Stimulated activated CD4-positive, alpha-beta T cell treated with anti-CD3 and anti-CD28 coated beads, Interleukin-4, amount 100 ng/mL, for 1 hour (primary cell): Measurements from ENCODE around the gene FOXA3.
A peak's percentile ranks its signal among the peaks of the same experiment; 100 is the strongest.

Source experiments
- DNase-seq: peaks from one replicate; pipeline ENCODE4 v3.0.0-alpha.2; 2020

Gene FOXA3

GRCh38 chr19:45897261-45897812, 33.2 kb downstream of the FOXA3 start:
- DNase-seq, result no peak

- DNase-seq, result no peak
Observed at GRCh38 chr19:45899253-45899652, 35.1 kb downstream of the FOXA3 start.

DNA sequence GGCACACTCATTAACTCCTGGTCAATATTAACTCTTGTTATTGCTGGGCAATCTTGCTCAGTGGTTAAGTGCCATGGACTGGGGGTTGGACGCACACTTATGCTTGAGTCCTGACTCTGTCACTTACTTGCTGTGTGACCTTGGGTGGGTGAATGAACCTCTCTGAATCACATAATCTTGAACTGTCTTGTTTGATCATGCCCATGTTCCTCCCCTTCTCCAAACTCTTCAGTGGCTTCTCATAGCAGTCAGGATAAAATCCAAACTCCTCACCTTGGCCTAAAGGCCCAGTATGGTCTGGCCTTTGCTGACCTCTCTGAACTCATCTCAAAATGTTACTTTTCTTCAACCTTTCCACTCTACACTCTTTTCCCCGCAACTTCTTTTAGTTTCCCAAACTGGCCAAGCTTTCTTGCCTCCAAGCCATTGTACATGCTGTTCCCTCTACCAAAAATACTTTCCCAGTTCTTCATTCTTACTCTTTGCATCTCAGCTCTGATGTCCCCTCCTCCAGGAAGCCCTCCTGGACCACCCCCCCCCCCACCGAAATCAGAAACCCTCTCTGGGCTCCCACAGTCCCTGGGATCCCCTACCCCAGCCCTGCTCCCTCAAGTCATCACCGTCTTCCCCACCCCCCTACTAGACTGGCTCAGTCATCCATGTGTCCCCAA, 35.9 kb downstream of the FOXA3 start:
- DNase-seq, result no peak

- no peak for DNase-seq
Observed at GRCh38 chr19:45900738-45901431, 36.8 kb downstream of the FOXA3 start.

DNA sequence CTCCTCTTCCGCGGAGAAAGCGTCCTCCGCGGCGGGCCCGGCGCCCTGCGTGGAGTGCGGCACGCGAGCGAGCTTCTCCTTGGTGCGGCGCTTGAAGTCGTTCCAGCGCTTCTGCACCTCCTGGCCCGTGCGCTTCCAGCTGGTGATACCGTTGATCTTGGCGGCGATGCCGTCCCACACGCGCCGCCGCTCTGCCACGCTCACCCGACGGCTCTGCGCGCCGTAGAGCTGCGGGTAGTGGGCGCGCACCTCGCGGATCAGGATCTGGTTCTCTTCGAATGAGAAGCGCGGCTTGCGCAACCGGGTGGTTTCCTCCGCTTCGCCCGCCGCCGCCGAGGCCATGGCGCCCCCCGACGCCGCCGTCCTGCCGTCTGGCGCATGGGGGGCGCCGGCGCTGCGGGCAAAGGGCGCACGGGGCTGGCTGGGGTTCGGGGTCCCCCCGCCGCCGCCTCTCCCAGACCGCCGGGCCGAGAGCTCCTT, 37.3 kb downstream of the FOXA3 start:
- peak; percentile 44 for DNase-seq

DNA sequence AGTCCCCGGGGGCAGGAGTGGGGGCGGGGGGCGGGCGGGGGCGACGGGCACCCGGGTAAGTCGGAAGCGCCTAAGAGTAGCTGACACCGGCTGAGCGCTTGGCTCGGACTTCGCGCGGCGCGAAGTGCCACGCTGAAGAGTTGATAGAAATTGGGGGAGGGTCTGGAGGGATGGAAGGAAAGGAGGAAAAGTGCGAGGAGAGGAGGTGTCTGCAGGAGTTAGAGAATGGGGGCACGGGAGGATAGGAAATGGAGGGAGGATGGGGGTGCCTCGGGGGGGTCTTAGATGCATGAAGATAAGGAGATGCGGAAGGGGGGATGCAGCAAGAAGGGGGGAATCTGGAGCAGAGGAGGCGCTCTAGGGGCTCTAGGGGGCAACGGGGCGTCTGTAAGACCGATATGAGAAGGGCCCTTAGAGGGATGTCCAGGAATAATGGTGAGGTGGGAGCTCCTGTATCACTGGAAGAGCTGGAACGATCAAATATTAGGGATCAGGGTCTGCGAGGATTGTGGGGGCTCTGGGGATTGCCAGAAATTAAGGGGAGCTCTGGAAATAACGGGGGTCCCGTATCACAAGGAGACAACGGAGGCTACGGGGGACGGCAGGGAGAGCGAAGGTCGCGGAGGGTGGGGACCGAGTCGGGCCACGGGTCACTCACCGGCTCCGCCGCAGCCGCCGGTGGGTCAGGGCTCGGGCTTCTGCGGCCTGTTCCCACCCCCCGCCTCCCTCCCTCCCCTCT, 38.0 kb downstream of the FOXA3 start, which contains the start of gene MYPOP:
MYPOP (minus strand) TSS at position 702 of the 739 bp plus-strand sequence. CDS start 840 bp downstream, outside the sequence.
- DNase-seq, result peak; percentile 11

DNA sequence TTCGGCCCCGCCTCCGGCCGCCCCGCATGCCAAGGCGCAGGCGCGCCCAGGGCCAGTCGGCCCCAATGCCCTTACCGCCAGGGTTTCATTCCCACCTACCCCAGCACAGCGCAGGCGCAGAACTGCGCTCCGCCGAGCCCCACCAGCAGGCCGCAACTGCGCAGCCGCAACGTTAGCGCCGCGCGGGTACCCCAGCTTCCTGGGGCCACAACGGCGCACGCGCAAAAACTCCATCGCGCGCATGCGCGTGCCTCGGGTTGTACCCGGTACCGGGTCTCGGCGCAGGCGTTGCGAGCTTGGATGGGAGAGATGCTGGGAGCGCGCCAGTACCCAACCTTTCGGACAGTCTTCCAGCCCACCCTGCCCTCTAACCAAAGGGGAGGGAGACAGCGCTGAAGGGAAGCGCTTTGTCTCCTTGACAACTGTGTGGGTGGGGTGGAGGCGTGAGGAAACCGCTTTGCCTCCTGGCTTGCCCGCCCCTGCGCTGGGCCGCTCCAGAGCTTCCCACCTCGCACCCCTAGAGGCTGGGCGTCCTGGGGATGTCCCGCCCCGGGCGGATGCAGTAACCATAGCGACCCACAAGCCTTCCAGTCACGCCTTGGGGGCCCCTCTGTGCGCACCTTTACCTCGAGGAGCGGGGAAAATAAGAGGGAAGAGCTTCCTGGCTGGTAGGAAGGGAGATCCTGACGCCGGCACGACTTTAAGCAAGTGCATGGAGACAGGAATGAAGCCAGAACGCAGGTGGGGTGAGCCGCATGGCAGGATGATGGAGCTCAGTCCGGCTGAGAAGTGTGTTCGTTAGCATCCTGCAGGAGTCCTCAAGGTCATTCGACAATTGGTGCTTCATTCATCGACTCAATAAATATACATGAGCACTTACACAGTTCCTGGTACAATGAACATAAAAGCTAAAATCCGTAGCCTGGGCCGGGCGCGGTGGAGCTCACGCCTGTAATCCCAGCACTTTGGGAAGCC, 38.8 kb downstream of the FOXA3 start:
- peak; percentile 100 for DNase-seq

DNA sequence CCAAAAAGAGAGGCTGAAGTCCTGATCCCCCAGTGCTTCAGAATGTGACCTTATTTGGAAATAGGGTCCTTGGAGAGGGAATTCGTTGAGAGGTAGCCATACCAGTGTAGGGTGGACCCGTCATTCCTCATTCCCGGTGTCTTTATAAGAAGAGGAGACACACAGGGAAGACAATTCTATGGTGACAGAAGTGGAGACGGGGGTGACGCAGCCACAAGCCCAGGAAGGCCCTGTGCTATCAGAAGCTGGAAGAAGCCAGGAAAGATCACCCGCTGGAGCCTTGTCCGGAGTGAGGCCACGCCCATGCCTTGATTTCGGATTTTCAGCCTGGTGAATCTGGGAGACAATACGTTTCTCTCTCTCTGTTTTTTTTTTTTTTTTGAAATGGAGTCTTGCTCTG, 40.9 kb downstream of the FOXA3 start:
- DNase-seq, result no peak

GRCh38 chr19:45906221-45906620, 42.1 kb downstream of the FOXA3 start:
- no peak for DNase-seq

- DNase-seq, result no peak
Observed at GRCh38 chr19:45908956-45909355, 44.8 kb downstream of the FOXA3 start.

GRCh38 chr19:45911291-45911690, 47.2 kb downstream of the FOXA3 start:
- DNase-seq, result no peak

GRCh38 chr19:45913874-45914830, 50.0 kb downstream of the FOXA3 start, which contains the start of gene NANOS2:
Gene NANOS2, minus strand, starts transcription at chr19:45914778. Its CDS starts 85 bp downstream, at chr19:45914693.
- no peak for DNase-seq

DNA sequence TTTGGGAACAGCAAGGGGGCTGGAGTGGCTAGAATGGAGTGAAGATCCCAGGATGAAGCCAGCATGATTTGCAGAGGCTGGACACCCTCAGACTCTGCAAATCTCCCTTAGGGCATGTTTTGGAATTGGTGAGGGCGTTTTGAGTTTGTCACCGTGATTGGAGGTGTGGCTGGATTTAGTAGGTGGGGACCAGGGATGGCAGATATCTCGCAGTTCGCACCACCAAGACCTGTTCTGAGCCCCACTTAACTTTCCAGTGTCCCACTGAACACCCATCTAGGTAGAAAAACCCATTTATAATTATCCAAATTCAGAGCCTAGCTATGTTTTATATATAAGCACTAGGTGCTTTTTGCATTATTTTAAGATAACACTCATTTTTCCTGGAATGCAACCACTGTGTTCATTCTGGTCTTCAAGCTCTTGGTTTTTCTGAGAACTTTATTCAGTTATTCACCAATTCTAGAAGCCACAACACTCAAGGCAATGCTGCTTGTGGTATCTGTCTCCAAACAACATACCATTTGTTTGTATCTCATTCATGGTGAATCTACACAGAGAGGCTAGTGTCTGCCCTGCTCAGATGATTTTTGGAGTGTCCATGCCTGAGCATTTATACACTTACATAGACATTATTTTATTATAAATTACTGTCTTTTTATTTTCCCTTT, 53.4 kb downstream of the FOXA3 start:
- no peak for DNase-seq

DNA sequence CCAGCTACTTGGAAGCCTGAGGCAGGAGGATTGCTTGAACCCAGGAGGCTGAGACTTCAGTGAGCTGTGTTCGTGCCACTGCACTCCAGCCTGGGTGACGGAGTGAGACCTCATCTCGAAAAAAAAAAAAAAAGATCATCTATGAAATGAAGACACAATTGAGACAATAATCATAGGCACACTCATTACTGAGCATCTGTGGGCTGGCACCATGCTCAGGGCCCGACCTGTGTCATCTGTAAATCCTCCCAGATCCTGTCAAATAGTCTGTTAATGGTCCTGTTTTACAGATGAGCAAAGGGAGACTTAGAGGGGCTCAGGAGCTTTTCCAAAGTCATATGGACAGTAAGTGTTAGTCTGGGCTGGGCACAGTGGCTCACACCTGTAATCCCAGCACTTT, 54.6 kb downstream of the FOXA3 start:
- no peak for DNase-seq

DNA sequence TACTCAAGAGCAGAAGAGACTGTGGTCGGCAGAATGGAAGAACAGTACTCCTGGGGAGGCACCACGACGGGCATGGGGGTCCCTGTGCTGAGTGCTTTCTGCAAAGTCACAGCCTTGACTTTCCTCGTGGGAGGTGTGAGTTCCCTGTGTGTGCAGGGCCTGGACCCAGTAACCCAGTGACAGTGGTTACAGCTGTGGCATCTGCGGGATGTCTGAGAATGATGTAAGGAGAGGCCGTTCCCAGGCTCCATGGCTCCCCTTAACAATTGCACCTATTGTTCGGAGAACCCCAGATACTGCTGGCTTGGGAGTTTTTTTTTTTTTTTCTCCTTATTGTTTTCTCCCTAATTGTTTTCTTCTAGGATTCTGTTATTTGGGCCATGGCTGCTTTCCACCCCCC, 55.6 kb downstream of the FOXA3 start:
- no peak for DNase-seq

- DNase-seq, result no peak
Observed at GRCh38 chr19:45920458-45920857, 56.3 kb downstream of the FOXA3 start.

- no peak for DNase-seq
Observed at GRCh38 chr19:45922281-45922680, 58.2 kb downstream of the FOXA3 start.
